Activated CD8-positive, alpha-beta memory T cell treated with anti-CD3 and anti-CD28 coated beads, Interleukin-2, amount 50 U/mL, for 1 hour (primary cell): ENCODE results near the gene TNIP1.

Source experiments
- DNase-seq: peaks from one replicate; pipeline ENCODE4 v3.0.0-alpha.2; 2020; ENCODE audit errors: extremely low read depth

The TNIP1 gene

GRCh38 chr5:151105561-151105960 lies 24.7 kb upstream of the TNIP1 start:
- no peak for DNase-seq

GRCh38 chr5:151104795-151105194 lies 24.0 kb upstream of the TNIP1 start:
- DNase-seq = no peak

- DNase-seq = no peak
Observed at GRCh38 chr5:151101746-151102145, 20.9 kb upstream of the TNIP1 start.

GRCh38 chr5:151101151-151101550 lies 20.3 kb upstream of the TNIP1 start:
- no peak for DNase-seq

GRCh38 chr5:151100681-151101080 lies 19.8 kb upstream of the TNIP1 start:
- DNase-seq = no peak

GRCh38 chr5:151098768-151099121 lies 17.9 kb upstream of the TNIP1 start:
- DNase-seq = no peak

- DNase-seq = no peak
Observed at GRCh38 chr5:151097820-151098767, 17.3 kb upstream of the TNIP1 start.

GRCh38 chr5:151097061-151097460 lies 16.2 kb upstream of the TNIP1 start:
- DNase-seq = no peak

- no peak for DNase-seq
Observed at GRCh38 chr5:151096001-151096373, 15.2 kb upstream of the TNIP1 start.

GRCh38 chr5:151095341-151096000 lies 14.6 kb upstream of the TNIP1 start:
- DNase-seq = no peak

GRCh38 chr5:151094852-151095245 lies 14.0 kb upstream of the TNIP1 start:
- DNase-seq = no peak

GRCh38 chr5:151094030-151094851 lies 13.4 kb upstream of the TNIP1 start:
- DNase-seq = no peak

GRCh38 chr5:151093476-151093889 lies 12.6 kb upstream of the TNIP1 start:
- no peak for DNase-seq

GRCh38 chr5:151092762-151093161 lies 11.9 kb upstream of the TNIP1 start:
- DNase-seq = no peak

- no peak for DNase-seq
Observed at GRCh38 chr5:151089726-151090125, 8.9 kb upstream of the TNIP1 start.

GRCh38 chr5:151088986-151089385 lies 8.2 kb upstream of the TNIP1 start:
- DNase-seq = no peak

- no peak for DNase-seq
Observed at GRCh38 chr5:151087486-151087885, 6.7 kb upstream of the TNIP1 start.

- DNase-seq = no peak
Observed at GRCh38 chr5:151086905-151087360, 6.1 kb upstream of the TNIP1 start.

- no peak for DNase-seq
Observed at GRCh38 chr5:151086192-151086869, 5.5 kb upstream of the TNIP1 start.

- no peak for DNase-seq
Observed at GRCh38 chr5:151085517-151086041, 4.7 kb upstream of the TNIP1 start.

- DNase-seq = no peak
Observed at GRCh38 chr5:151084363-151084762, 3.5 kb upstream of the TNIP1 start.
